ENCODE data around the gene GNG2. TPM values are rescaled to one million over a fixed set of nuclear protein-coding genes. Genes with fewer than 3 reads are reported as not detected.

Gene GNG2
- total and polyA plus RNA-seq, 2 experiments from 2014 or later = 3.3 to 4.5 TPM

- H3K9me3 ChIP-seq (ENCODE audit: low read depth) = no peaks in the 10 kb centered on the region
- H3K4me3 ChIP-seq = no peak overlapping the region
- no peak overlapping the region for H3K27ac ChIP-seq
- H3K27me3 ChIP-seq = no peaks in the 10 kb centered on the region
- no peak for TF ChIP-seq CTCF (IDR thresholded peaks at IDR 0.05; ENCODE audit: low read depth, low read length)
- DNase-seq (ENCODE audit: low read depth in 1 of 2, low spot score in 1 of 2) = peak in 1 of 2 donors; percentile 56
- H3K36me3 ChIP-seq = no peaks in the 10 kb centered on the region
- H3K4me1 ChIP-seq (ENCODE audit: low read depth) = no peaks in the 10 kb centered on the region
Observed at GRCh38 chr14:51929166-51929565, 68.8 kb downstream of the GNG2 start.

GRCh38 chr14:51929910-51930682 is 69.7 kb downstream of the GNG2 start:
- no peak for DNase-seq (ENCODE audit: low read depth in 1 of 2, low spot score in 1 of 2)
- TF ChIP-seq CTCF (IDR thresholded peaks at IDR 0.05; ENCODE audit: low read depth, low read length) = no peak
- H3K4me3 ChIP-seq = no peak overlapping the region

DNA sequence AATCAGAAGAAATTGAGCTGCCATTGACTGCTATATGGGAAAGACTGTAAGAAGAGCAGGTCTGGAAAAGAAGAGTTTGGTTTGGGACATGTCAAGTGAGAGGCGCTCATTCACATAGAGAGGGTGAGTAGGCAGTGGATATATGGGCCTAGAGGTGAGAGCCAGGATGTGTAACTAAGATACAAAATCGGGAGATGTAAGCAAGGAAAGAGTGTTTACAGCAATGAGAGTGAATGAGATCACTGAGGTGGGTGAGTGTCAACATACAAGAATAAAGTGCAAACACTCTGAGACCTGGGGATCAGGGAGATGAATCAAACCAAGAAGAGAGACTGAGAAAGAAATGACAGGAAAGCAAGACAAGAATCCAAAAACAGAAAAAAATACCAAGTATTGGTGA is 70.9 kb downstream of the GNG2 start:
- Histone ChIP-seq H3K36me3 (no peaks in the 10 kb centered on the region), H3K27ac (no peak overlapping the region), H3K4me1 (ENCODE audit: low read depth) (no peaks in the 10 kb centered on the region), H3K4me3 (no peak overlapping the region), H3K9me3 (ENCODE audit: low read depth) (no peaks in the 10 kb centered on the region), H3K27me3 (no peaks in the 10 kb centered on the region)
- no peak for TF ChIP-seq CTCF (IDR thresholded peaks at IDR 0.05; ENCODE audit: low read depth, low read length)
- DNase-seq (ENCODE audit: low read depth in 1 of 2, low spot score in 1 of 2) = no peak

More at GRCh38 chr14:51929910-51930682, 69.7 kb downstream of the GNG2 start:
- no peaks in the 10 kb centered on the region for H3K4me1 ChIP-seq (ENCODE audit: low read depth)
- no peaks in the 10 kb centered on the region for H3K9me3 ChIP-seq (ENCODE audit: low read depth)
- no peak overlapping the region for H3K27ac ChIP-seq
- H3K27me3 ChIP-seq = no peaks in the 10 kb centered on the region
- H3K36me3 ChIP-seq = no peaks in the 10 kb centered on the region

DNA sequence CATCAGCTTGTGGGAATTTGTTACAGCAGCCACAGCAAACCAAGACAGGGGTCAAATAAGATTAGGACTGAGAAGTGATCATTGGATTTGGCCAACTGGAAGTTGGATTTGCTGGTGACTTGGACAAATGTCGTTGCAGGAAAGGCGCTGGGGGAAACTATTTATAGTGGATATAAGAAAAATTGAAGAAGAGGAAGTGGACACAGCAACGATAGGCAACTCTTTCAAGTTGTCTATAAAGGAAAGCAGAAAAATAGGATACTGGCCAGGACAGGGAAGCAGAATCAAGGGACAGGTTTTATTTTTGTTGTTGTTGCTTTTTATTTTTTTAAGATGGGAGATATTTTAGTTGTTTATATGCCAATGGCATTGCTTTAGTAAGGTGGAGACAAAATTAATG is 72.8 kb downstream of the GNG2 start:
- no peaks in the 10 kb centered on the region for H3K4me1 ChIP-seq (ENCODE audit: low read depth)
- H3K4me3 ChIP-seq = no peak overlapping the region
- no peak for TF ChIP-seq CTCF (IDR thresholded peaks at IDR 0.05; ENCODE audit: low read depth, low read length)
- no peak for DNase-seq (ENCODE audit: low read depth in 1 of 2, low spot score in 1 of 2)
- H3K9me3 ChIP-seq (ENCODE audit: low read depth) = no peaks in the 10 kb centered on the region
- H3K27ac ChIP-seq = no peak overlapping the region
- no peaks in the 10 kb centered on the region for H3K36me3 ChIP-seq
- H3K27me3 ChIP-seq = no peaks in the 10 kb centered on the region

GRCh38 chr14:51938137-51938536 is 77.7 kb downstream of the GNG2 start:
- Histone ChIP-seq H3K9me3 (ENCODE audit: low read depth) (no peaks in the 10 kb centered on the region), H3K36me3 (no peaks in the 10 kb centered on the region), H3K4me1 (ENCODE audit: low read depth) (no peaks in the 10 kb centered on the region), H3K27ac (no peak overlapping the region), H3K4me3 (no peak overlapping the region), H3K27me3 (no peaks in the 10 kb centered on the region)
- TF ChIP-seq CTCF (IDR thresholded peaks at IDR 0.05; ENCODE audit: low read depth, low read length) = no peak
- no peak for DNase-seq (ENCODE audit: low read depth in 1 of 2, low spot score in 1 of 2)
